ENCODE results near the gene NFIB.

The NFIB gene

GRCh38 chr9:14104496-14104895, 209.4 kb downstream of the NFIB start:
- no peak for DNase-seq (ENCODE audit: low read depth)

DNA sequence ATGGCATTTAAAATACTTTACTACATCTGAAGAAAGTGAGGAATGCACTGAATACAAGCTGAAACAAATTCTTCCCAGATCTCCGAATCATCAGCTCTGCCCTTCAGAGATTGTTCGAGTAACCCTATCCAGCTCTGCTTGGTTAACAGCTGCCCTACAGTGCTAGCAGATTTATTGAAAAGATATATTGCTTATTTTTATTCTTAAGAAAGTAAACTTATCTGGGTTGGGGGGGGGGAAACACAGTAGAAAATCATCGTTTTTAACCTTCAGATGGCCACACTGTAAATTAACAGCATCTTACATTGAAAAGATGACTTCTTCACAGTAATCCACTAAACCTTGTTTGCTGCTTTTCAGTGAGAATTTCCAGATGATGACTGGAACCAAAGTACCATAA, 210.8 kb downstream of the NFIB start:
- DNase-seq (ENCODE audit: low read depth), result no peak

DNA sequence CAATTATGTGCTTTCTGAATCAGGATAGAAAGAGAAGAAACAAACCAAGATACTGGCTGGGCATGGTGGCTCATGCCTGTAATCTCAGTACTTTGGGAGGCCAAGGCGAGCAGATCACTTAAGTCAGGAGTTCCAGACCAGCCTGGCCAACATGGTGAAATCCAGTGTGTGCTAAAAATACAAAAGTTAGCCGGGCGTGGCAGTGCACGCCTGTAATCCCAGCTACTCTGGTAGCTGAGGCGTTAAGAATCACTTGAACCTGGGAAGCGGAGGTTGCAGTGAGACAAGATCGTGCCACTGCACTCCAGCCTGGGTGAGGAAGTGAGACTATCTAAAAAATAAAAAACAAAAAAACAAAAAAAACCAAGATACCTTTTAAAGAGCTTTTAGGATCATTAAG, 214.2 kb downstream of the NFIB start:
- no peak for DNase-seq (ENCODE audit: low read depth)

DNA sequence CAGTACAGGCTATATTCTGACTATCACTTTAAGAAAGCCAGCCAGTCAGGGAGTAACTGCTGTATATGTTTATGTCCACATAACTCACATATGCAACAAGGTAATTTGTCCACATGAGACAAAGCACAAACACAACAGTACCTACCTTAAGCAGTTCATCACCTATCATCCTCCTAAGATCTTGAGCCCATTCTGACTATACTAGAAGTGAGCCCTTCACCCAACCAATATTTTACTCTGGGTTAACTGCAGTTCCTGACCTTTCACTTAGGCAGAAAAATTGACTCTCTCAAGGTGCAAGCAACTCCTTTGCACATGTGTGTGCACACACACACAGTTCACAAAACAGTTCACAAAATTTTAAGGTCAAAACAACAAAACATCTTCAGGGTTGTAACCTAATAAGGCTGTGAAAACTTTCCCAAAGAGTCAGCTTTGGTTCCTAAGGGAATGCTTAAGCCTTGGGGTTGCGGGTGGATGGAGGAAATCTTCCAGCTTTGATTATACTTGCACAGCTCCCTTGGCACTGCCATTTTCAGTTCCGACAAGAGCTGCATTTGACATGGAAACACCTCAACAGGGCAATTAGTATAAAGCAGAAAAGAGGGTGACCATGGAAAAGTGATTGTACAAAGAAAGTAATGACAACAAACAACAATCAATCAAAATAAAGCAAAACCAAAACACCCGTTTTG, 215.3 kb downstream of the NFIB start:
- no peak for DNase-seq (ENCODE audit: low read depth)

- DNase-seq (ENCODE audit: low read depth), result no peak
Observed at GRCh38 chr9:14097666-14098415, 216.1 kb downstream of the NFIB start.

- DNase-seq (ENCODE audit: low read depth), result no peak
Observed at GRCh38 chr9:14097215-14097614, 216.7 kb downstream of the NFIB start.

DNA sequence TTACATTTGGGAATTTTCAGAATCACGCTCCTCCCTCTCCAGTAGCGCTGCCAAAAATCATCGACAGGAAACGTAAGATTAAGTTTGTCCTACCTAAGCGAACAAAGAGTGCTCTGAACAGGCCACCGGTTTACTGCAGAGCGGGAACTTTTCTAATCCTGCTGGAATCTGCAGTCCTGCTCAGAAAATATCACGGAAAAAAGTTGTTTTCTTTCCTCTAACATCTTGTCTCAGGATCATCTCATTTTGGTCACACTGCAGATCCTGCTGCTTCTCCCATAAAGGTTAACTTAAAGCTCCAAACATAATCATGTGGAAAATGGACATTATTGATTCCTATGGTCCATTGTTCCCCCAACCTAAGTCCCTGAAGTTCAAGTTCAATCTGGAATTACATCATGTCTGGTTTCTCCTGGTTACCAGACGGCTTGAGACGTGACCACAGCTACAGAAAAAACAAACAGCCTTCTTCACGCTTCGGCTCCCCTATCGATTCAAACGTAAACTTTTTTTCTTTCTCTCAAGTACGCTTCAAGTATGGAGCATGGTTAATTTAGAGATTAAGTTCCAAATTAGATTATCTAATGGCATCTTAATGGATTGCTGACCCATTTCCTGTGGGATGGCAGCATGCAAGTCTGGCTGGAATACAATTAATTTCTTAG, 217.6 kb downstream of the NFIB start:
- no peak for DNase-seq (ENCODE audit: low read depth)

DNA sequence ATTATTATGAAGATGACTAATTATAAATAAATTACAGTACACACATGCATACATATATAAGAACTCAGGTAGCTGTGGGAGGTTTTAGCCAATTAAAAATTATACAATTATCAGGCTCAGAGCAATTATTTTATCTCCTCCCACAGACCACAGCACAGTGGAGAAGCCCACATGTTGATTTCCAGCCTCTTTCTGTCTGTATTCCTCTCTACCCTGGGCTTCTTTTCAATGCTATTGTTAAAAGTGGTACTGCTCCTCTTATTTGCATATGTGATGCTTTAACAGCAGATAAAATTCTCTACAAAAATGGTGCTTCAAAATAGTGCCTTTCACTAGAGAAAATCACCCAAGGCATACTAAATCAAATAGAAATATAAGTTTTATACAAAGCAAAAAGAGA, 218.7 kb downstream of the NFIB start:
- DNase-seq (ENCODE audit: low read depth), result no peak

DNA sequence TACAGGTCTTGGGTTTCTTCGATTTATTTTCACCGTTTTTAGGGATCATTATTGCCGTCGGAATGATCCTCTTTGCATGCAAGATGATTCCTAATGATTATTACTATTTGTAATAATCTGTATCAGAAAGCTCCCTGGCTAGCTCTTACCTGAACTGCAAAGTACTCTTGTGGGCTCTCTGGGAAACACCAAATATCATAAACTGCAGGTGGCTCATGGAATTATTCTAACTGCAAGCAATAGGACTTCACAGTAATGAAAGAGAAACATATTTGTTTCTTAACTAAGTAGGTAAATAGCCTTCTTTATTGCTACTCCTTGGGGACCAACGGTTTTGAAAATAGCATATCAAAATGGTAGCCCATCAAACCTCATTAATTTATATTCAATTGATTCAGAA, 219.4 kb downstream of the NFIB start:
- no peak for DNase-seq (ENCODE audit: low read depth)

- DNase-seq (ENCODE audit: low read depth), result no peak
Observed at GRCh38 chr9:14092344-14092743, 221.6 kb downstream of the NFIB start.

- no peak for DNase-seq (ENCODE audit: low read depth)
Observed at GRCh38 chr9:14089051-14089803, 224.7 kb downstream of the NFIB start.

DNA sequence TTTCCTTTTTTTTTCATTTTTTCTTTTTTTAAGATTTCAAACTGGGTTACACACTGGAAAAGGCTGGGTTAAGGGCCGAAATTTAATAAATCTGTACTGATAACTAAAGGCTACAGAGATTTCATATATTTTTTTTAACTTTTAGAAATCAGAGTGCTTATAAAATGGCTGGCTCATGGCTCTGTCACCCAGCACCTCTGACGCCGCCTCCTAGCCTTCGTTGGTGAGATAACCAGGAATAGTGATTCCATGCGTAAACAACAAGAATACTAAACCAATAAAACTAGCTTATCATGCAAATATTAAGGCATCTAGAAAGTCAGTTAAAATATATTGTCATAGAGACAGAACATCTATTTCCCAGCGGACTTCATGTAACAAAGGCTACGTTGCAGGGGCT, 226.4 kb downstream of the NFIB start:
- DNase-seq (ENCODE audit: low read depth), result no peak

GRCh38 chr9:14086495-14086894, 227.4 kb downstream of the NFIB start:
- DNase-seq (ENCODE audit: low read depth), result no peak

GRCh38 chr9:14085810-14086209, 228.1 kb downstream of the NFIB start:
- DNase-seq (ENCODE audit: low read depth), result no peak

- DNase-seq (ENCODE audit: low read depth), result no peak
Observed at GRCh38 chr9:14084867-14085266, 229.1 kb downstream of the NFIB start.

- no peak for DNase-seq (ENCODE audit: low read depth)
Observed at GRCh38 chr9:14083366-14083765, 230.6 kb downstream of the NFIB start.

DNA sequence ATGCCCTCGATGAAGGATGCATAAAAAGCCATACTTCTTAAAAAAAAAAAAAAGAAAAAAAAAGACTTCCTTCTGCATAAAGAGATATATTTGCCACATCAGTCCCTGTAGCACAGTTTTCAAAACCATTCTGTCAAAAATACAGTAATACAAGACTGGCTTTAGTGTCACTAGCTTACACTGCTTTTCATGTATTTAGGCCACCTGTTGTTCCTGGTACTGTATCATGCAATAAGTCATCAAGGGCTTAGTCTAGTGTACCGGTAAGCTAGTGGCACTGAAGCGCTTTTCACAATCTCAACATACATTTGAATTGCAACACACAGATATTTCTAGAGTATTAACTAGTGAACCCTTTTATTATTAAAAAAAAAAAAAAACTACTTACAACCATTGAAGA, 231.2 kb downstream of the NFIB start:
- DNase-seq (ENCODE audit: low read depth), result no peak

DNA sequence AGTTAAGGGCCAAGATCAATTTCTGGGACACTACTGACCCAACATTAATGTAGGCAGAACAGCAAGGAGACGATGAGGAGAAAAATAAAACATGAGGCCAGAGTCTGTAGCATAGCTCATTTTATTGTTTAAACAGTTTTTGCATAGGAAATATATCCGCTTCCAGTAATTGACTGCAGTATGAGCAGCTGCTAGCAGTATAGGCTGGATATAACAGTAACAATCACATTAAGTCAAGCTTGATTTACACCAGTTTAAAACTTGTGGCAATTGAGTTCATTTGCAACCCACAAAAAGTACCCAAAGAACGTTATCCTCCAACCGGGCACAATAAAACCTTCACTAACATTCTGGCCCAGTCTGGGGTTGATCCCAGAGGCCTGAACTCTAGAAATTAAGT, 232.2 kb downstream of the NFIB start:
- DNase-seq (ENCODE audit: low read depth), result no peak

- DNase-seq (ENCODE audit: low read depth), result no peak
Observed at GRCh38 chr9:14080959-14081542, 232.9 kb downstream of the NFIB start.

GRCh38 chr9:14079440-14079839, 234.5 kb downstream of the NFIB start:
- DNase-seq (ENCODE audit: low read depth), result no peak

GRCh38 chr9:14077672-14078071, 236.3 kb downstream of the NFIB start:
- DNase-seq (ENCODE audit: low read depth), result no peak

GRCh38 chr9:14075218-14075617, 238.7 kb downstream of the NFIB start:
- DNase-seq (ENCODE audit: low read depth), result no peak

Measured in EH (cell line).